Stimulated activated naive CD8-positive, alpha-beta T cell treated with anti-CD3 and anti-CD28 coated beads, Interleukin-15, Interleukin-2, amounts not matched to agents 100 ng/mL and 50 ng/mL, for 24 hours (primary cell): Measurements from ENCODE around the gene DIAPH3.

Source experiments
- H3K27ac Mint-ChIP-seq: one replicate; pipeline ENCODE4 v1.8.0; 2021; ENCODE audit warnings: mild to moderate bottlenecking, mixed read lengths
- H3K27me3 Mint-ChIP-seq: one replicate; pipeline ENCODE4 v1.8.0; 2021; ENCODE audit warnings: mixed read lengths
- H3K36me3 Mint-ChIP-seq: one replicate; pipeline ENCODE4 v1.8.0; 2021; ENCODE audit warnings: low read depth, mixed read lengths
- H3K4me1 Mint-ChIP-seq: one replicate; pipeline ENCODE4 v1.8.0; 2021; ENCODE audit warnings: low read depth, mixed read lengths
- H3K4me3 Mint-ChIP-seq: one replicate; pipeline ENCODE4 v1.8.0; 2021; ENCODE audit warnings: mild to moderate bottlenecking, mixed read lengths
- H3K9me3 Mint-ChIP-seq: one replicate; pipeline ENCODE4 v1.8.0; 2021; ENCODE audit warnings: mixed read lengths

DIAPH3 gene

DNA sequence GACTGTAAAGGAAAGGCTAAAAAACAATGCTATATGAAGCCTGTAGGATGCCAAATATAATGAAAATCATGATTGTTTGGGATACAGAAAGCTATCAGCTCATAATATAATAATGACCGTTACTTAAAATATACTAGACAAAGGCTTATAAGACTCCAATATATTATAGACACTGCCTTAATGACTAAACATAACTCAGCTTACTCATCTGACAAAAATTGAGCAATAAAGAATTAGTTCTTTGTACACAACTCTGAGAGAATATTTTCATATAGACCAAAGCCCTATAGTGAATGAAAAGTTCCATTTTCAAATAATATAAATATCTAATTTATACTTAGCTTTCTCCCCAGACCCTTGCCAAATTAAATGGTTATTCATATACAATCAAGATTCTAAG lies 283.3 kb downstream of the DIAPH3 start:
- Mint-ChIP-seq H3K27ac (no peak overlapping the region), H3K36me3 (no peaks in the 10 kb centered on the region), H3K9me3 (no peaks in the 10 kb centered on the region), H3K4me1 (no peaks in the 10 kb centered on the region), H3K27me3 (no peaks in the 10 kb centered on the region), H3K4me3 (no peak overlapping the region)

DNA sequence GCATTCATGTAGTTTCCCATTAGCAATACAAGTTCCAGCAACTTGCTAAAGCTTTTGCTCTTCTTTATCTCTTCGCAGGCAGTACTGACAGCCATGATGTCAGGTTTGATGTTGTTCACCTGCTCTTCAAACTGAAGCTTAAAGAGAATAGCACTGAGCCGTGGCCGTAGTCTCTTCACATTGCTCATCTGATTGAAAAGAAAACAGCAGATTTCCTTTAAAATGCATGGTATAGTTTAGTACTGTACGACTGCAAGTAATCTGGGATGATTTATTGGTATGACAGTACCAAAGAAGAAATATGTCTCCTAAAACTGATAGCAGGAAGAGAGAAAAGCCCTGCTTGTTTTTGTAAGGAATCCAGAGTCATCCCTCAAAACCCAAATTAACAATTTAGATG lies 284.4 kb downstream of the DIAPH3 start:
- Mint-ChIP-seq H3K36me3 (no peaks in the 10 kb centered on the region), H3K4me1 (no peaks in the 10 kb centered on the region), H3K9me3 (no peaks in the 10 kb centered on the region), H3K4me3 (no peak overlapping the region), H3K27ac (no peak overlapping the region), H3K27me3 (no peaks in the 10 kb centered on the region)

DNA sequence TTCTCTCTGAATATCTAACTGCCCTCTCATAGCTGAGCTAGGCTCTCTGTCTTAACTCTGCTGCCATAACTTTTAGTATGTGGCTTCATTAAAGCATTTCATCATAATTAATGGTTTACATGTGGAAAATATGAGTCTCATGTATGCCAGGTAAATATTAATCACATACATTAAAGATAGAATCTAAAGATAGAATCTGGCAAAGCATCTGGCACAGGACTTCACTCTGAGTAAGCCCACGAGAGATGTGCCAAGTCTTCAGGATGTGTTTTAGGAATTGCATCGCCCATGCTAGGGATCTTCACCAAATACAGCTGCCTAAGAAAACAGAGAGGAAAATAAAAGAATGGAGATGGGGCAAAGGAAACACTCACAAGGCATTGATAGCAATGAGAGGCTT lies 285.8 kb downstream of the DIAPH3 start:
- Mint-ChIP-seq H3K36me3 (no peaks in the 10 kb centered on the region), H3K9me3 (no peaks in the 10 kb centered on the region), H3K27ac (no peak overlapping the region), H3K4me1 (no peaks in the 10 kb centered on the region), H3K27me3 (no peaks in the 10 kb centered on the region), H3K4me3 (no peak overlapping the region)

DNA sequence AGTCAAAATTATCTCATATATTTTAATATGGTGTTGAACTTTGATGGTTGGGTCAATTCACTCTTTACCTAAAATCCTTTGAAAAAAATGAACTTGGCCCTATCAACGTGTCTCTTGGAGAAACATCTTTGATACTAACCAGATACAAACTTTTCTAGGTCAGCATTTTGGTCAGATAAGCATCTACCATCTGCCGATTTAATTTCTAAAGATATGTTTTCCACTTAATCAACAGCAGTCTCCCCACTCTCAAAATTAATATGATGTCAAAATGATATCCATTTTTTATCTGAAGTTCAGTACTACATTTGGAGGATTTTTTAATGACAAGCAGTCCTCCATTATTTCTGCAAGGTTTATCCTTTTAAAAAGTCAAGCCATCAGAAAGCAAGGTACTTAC lies 288.8 kb downstream of the DIAPH3 start:
- no peaks in the 10 kb centered on the region for H3K9me3 Mint-ChIP-seq
- no peak overlapping the region for H3K27ac Mint-ChIP-seq
- H3K36me3 Mint-ChIP-seq: no peaks in the 10 kb centered on the region
- no peak overlapping the region for H3K4me3 Mint-ChIP-seq
- H3K27me3 Mint-ChIP-seq: no peaks in the 10 kb centered on the region
- H3K4me1 Mint-ChIP-seq: no peaks in the 10 kb centered on the region

DNA sequence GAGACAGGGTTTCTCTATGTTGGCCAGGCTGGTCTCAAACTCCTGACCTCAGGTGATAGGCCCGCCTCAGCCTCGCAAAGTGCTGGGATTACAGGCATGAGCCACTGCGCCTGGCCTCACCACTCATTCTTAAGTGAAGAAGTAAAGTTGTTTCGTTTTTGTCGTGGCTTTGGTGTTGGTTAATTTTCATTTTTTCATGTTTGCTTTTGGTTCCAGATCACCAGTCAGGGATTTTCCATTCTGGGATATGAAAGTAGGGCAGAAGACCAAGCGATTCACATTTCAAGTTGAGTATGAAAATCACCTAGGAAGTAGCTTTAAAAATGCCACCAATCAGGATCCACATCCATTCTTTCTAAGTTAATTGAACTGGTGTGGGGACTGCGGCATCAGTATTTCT lies 289.9 kb downstream of the DIAPH3 start:
- no peaks in the 10 kb centered on the region for H3K4me1 Mint-ChIP-seq
- no peak overlapping the region for H3K27ac Mint-ChIP-seq
- no peaks in the 10 kb centered on the region for H3K9me3 Mint-ChIP-seq
- no peaks in the 10 kb centered on the region for H3K36me3 Mint-ChIP-seq
- no peaks in the 10 kb centered on the region for H3K27me3 Mint-ChIP-seq
- H3K4me3 Mint-ChIP-seq: no peak overlapping the region

DNA sequence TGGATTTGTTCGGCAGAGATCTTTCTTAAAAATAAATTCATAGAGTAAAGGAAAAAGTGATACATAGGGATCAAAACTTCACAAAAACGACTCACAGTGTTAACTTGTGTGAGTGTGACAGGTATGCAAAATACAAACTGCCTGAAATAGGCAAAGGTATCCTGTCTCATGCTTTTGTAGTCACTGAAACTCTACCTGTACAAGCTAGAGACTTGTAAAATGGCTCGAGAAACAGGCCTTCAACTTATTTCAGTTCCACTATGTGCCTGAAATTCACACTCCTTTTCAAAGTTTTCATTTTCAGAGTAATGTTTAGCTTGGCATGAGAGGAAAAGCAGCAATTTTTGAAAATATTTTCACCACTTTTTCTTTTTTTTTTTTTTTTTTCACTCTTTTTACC lies 290.4 kb downstream of the DIAPH3 start:
- no peak overlapping the region for H3K27ac Mint-ChIP-seq
- H3K36me3 Mint-ChIP-seq: no peaks in the 10 kb centered on the region
- H3K9me3 Mint-ChIP-seq: no peaks in the 10 kb centered on the region
- H3K27me3 Mint-ChIP-seq: no peaks in the 10 kb centered on the region
- H3K4me3 Mint-ChIP-seq: no peak overlapping the region
- no peaks in the 10 kb centered on the region for H3K4me1 Mint-ChIP-seq

DNA sequence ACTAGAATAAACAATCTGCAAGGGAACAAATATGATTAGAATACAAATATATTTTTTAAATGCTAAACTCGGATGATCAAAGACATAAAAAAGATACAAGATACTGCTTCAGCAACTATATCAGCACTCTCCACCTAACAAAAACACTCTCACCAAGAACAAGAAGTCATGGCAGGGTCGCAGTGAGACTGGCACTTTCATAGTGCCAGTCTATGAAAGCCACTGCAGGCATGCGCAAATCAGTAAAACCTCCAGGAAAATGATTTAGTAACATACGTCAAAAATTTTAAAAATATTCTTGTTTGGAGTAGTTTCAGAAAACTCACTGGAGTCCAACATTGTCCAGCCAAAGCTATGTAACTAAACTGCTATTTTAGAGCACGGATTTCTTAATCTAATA lies 295.9 kb downstream of the DIAPH3 start:
- Mint-ChIP-seq H3K36me3 (no peaks in the 10 kb centered on the region), H3K27me3 (no peaks in the 10 kb centered on the region), H3K4me1 (no peaks in the 10 kb centered on the region), H3K27ac (no peak overlapping the region), H3K9me3 (no peaks in the 10 kb centered on the region), H3K4me3 (no peak overlapping the region)

DNA sequence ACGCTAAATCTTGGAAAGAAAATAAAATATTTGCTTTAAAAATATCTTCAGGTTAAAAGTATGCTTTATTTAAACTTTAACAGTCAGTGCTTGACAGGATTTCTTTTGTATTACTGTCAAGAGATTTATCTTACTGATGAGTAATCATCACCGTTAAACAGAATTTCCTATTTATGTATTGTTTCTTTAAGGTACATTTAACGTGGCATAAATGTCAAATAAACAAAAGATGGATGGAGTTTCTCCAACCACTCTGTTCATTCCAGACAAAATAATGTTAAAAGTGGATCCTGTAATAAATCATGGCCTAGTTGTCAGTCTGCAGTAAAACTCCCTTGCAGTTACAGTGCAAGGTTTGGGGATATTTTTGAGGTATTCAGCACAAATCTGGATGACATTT lies 298.3 kb downstream of the DIAPH3 start:
- no peaks in the 10 kb centered on the region for H3K4me1 Mint-ChIP-seq
- H3K27ac Mint-ChIP-seq: no peak overlapping the region
- peaks cover 3% of the 10 kb centered on the region for H3K36me3 Mint-ChIP-seq
- H3K4me3 Mint-ChIP-seq: no peak overlapping the region
- H3K27me3 Mint-ChIP-seq: no peaks in the 10 kb centered on the region
- H3K9me3 Mint-ChIP-seq: no peaks in the 10 kb centered on the region

DNA sequence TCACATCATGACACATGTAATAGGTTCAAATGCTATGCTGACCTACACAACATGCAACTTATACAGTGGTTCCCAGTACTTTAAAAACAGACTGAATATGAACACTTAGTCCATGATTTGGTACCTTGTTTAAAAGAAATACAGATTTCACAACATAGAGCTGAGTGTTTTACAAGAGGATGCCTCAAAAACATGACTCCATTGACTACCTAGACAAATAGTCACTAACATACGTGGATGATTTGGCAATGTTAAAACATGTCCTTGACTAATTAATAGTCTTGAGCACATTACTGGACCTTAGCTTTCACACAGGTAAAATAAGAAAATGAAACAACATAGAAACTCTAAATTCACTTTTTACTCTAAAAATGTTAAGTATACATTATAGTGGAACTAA lies 300.1 kb downstream of the DIAPH3 start:
- Mint-ChIP-seq H3K36me3 (peaks cover 3% of the 10 kb centered on the region), H3K9me3 (no peaks in the 10 kb centered on the region), H3K27ac (no peak overlapping the region), H3K4me3 (no peak overlapping the region), H3K4me1 (no peaks in the 10 kb centered on the region), H3K27me3 (no peaks in the 10 kb centered on the region)

DNA sequence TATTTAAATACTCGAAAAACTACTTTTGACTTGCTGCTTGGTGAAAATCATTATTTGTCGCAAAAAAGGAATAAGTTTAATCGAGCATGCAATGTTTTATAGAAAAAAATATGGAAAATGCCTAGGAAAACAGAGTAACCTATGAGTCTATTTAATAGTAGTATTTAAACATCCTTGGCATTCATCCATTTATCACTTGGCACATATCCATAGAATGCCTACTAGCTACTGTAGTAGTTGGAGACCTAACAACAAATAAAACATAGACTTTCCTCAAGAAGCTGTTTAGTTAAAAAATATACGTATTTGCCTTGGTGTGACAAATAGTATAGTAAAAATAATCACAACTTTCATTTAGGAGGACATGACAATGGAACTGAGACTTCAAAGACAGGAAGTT lies 302.1 kb downstream of the DIAPH3 start:
- no peaks in the 10 kb centered on the region for H3K27me3 Mint-ChIP-seq
- no peaks in the 10 kb centered on the region for H3K4me1 Mint-ChIP-seq
- H3K36me3 Mint-ChIP-seq: peaks cover 3% of the 10 kb centered on the region
- no peak overlapping the region for H3K4me3 Mint-ChIP-seq
- H3K9me3 Mint-ChIP-seq: no peaks in the 10 kb centered on the region
- H3K27ac Mint-ChIP-seq: no peak overlapping the region

DNA sequence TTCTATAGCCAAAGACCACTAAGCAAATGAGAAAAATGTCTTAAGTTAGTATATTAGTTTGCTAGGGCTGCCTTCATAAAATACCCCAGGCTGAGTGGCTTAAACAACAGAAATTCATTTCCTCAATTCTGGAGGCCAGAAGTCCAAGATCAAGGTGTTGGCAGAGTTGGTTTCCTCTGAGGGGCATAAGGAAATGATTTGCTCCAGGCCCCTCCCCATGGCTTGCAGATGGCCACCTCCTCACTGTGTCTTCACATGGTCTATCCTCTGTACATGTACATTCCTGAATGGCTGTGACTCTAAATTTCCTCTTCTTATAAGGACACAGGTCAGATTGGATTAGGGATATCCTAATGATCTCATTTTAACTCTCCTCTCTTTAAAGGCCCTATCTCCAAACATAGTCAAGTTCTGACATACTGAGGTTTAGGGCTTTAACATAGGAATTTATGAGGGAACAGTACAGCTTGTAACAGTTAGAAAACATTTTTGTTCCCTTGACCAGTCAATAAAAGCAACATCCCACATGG lies 307.4 kb downstream of the DIAPH3 start:
- no peak overlapping the region for H3K4me3 Mint-ChIP-seq
- H3K27me3 Mint-ChIP-seq: no peaks in the 10 kb centered on the region
- no peak overlapping the region for H3K27ac Mint-ChIP-seq
- H3K9me3 Mint-ChIP-seq: no peaks in the 10 kb centered on the region
- peaks cover 7% of the 10 kb centered on the region for H3K36me3 Mint-ChIP-seq
- no peaks in the 10 kb centered on the region for H3K4me1 Mint-ChIP-seq

DNA sequence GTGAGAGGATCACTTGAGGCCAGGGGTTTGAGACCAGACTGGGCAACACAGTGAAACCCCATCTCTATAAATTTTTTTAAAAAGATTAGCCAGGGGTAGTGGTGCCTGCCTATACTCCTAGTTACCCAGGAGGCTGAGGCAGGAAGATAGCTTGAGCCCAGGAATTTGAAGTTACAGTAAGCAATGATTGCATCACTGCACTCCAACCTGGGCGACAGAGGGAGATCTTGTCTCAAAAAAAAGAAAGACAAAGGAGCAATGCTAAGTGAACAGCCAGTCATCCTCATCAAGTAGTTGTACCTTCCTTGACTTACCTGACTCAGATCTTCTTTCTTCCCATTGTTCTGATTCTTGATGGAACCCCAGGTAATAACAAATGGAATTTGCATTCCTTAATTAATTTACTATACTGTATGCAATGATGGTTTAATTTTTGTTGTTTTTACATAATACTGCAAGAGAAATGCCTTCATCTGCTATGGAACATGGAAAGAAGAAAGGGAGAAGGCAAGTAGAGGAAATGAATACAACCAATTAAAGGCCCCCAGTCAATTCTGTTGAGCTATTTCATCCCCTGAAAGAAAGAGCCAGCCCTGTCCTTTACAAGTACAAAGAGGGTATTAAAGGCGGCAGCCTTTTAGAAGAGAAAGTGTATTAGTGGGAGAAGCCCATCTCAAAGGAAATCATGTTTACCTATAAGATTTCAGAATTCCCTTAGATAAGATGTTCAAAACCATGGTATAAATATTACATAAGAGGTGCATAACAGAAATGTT lies 316.7 kb downstream of the DIAPH3 start:
- H3K4me3 Mint-ChIP-seq: no peak overlapping the region
- H3K27ac Mint-ChIP-seq: no peak overlapping the region
- H3K9me3 Mint-ChIP-seq: peaks cover 3% of the 10 kb centered on the region
- H3K4me1 Mint-ChIP-seq: no peaks in the 10 kb centered on the region
- no peaks in the 10 kb centered on the region for H3K27me3 Mint-ChIP-seq
- H3K36me3 Mint-ChIP-seq: no peaks in the 10 kb centered on the region

DNA sequence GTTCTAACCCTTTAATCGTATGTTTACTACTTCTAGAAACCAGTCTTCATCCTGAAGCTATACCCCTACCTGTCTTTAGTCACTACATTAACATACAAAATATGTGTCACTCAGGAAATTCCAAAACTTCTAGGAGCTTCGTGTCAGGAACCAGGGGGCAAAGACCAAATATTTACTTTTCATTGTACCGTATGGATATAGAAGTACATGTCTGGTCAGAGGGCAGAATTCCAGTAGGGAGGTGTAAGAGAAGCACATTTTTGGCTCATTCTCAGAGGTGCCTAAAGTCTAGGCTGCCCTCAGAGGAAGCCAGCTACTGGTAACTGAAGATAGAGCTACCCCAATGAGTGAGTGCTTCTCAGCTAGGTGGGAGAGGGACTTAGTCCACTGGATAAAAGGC lies 320.7 kb downstream of the DIAPH3 start:
- H3K9me3 Mint-ChIP-seq: no peaks in the 10 kb centered on the region
- no peaks in the 10 kb centered on the region for H3K4me1 Mint-ChIP-seq
- H3K36me3 Mint-ChIP-seq: no peaks in the 10 kb centered on the region
- H3K27me3 Mint-ChIP-seq: no peaks in the 10 kb centered on the region
- H3K4me3 Mint-ChIP-seq: no peak overlapping the region
- no peak overlapping the region for H3K27ac Mint-ChIP-seq

DNA sequence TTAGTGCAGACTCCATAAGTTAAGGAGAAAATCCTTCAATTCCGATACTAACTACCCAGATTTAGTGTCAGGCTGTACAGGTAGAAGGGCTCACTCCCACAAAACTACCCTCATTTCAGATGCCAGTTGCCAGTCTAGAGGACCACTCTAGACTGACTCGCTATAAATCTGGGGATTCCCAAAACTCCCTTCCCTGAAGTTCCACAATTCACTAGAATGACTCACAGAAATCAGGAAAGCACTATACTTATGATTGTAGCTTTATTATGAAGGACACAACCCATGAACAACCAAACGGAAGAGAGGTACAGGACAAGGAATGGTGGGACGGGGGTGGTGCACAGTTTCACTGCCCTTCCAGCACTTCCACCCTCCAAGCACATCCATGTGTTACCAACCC lies 321.2 kb downstream of the DIAPH3 start:
- no peaks in the 10 kb centered on the region for H3K36me3 Mint-ChIP-seq
- H3K27me3 Mint-ChIP-seq: no peaks in the 10 kb centered on the region
- H3K27ac Mint-ChIP-seq: no peak overlapping the region
- no peaks in the 10 kb centered on the region for H3K9me3 Mint-ChIP-seq
- no peak overlapping the region for H3K4me3 Mint-ChIP-seq
- H3K4me1 Mint-ChIP-seq: no peaks in the 10 kb centered on the region

DNA sequence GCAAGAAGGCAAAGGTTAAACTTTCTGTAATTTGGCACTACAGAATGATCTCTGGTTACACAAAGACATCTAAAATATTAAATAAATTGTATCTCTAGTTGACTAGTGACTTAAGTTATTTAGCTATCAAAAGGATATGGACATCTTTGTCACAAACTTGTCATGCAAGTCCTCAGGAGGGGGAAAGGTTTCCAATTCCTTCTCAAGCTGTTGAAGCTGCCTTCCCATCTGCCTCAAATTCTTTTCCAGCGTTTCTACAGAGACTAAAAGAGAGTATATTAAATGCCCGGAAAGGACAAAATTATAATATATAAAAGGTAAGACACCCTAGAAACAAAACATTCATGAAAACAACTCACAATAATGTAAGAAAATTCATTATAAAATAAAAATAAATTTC lies 324.5 kb downstream of the DIAPH3 start:
- Mint-ChIP-seq H3K27me3 (no peaks in the 10 kb centered on the region), H3K9me3 (no peaks in the 10 kb centered on the region), H3K4me1 (no peaks in the 10 kb centered on the region), H3K4me3 (no peak overlapping the region), H3K36me3 (no peaks in the 10 kb centered on the region), H3K27ac (no peak overlapping the region)

DNA sequence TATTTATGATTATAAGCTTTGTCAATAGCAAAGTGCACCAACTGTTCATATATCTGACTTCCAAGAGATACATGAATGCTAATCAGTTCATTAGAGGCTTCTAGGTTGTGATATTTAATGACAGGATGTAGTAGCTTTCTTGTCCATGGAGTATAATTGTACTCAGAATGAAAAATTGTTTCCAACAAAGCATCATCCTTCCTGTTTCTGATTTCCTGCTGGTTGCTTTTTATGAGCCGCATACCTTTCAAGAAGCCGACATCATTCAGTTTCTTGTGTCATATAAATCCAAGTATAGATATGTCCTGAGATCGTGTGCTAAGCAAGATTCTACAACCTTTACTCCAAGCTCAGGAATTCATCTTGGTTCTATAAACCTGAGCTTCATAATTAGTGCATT lies 326.6 kb downstream of the DIAPH3 start:
- H3K27ac Mint-ChIP-seq: no peak overlapping the region
- no peaks in the 10 kb centered on the region for H3K4me1 Mint-ChIP-seq
- H3K4me3 Mint-ChIP-seq: no peak overlapping the region
- H3K36me3 Mint-ChIP-seq: no peaks in the 10 kb centered on the region
- H3K9me3 Mint-ChIP-seq: no peaks in the 10 kb centered on the region
- H3K27me3 Mint-ChIP-seq: no peaks in the 10 kb centered on the region
